GM21423 (cell line): Measurements from ENCODE around the gene MAST3.

Source experiments
- ATAC-seq: cut with Tn5 transposase; IDR thresholded peaks from one replicate; pipeline ENCODE4 v1.9.1; 2021; ENCODE audit warnings: mild to moderate bottlenecking, moderate library complexity; ENCODE audit not compliant: unreplicated experiment

The MAST3 gene

DNA sequence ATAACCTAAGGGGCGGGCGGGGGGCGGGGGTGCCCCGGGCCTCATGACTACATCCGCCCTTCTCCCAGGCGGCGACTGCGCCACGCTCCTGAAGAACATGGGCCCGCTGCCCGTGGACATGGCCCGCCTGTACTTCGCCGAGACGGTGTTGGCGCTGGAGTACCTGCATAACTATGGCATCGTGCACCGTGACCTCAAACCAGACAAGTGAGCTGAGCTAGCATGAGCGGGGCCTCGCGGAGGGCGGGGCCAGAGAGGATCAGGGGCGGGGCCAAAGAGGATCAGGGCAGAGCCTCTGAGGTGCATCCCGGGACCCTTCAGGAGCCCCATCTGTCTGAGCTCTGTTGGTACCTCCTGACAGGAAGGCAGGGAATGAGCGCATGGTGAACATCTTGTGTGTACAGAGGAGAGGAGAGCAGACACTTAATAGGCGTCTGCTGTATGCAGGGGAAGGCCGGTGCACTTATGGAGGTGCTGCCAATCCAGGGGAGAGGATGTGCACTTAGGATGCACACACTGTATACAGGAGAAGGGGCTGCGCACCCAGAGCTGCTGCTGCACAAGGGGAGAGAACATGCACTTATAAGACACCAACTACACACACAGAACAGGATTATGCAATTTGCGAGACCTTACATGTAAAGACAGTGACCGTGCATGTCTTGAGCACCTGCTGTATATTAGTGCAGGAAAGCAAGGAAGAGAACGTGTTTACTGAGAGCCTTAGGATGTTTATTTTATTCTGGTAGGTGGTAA lies 34.4 kb downstream of the MAST3 start:
- no peak for ATAC-seq

DNA sequence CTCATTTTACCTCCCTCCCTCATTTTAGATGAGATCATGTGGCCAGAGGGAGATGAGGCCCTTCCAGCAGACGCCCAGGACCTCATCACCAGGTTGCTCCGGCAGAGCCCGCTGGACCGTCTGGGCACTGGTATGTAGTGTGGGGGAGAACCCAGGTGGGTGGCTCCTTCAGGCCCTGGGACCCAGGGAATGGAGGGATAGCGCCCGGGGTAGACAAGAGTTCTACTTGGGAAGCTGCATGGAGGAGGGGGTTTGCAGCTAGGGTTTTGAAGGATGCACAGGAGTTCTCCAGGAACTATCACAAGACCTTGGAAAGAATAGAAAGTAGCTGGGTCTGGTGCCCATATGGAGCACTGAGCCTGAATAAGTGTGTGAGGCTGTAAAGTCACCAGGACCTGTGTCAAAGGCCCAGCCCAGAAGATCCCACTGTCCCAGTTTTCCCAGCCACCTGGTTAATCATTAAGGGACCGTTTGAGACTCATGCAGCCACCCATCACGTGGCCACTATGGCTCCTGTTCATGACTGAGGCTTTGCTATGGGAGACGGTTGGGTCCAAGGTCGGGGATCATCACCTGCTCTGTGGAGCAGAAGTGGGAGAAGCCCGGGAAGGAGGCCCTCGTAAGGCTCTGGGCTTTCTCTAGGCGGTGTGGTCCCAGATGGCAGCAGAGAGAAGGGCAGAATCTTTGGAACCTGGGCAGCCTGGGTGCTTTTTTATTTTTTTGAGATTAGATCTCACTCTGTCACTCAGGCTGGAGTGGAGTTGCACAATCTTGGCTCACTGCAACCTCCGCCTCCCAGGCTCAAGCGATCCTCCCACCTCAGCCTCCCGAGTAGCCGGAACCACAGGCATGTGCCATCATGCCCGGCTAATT lies 38.4 kb downstream of the MAST3 start:
- ATAC-seq: no peak

DNA sequence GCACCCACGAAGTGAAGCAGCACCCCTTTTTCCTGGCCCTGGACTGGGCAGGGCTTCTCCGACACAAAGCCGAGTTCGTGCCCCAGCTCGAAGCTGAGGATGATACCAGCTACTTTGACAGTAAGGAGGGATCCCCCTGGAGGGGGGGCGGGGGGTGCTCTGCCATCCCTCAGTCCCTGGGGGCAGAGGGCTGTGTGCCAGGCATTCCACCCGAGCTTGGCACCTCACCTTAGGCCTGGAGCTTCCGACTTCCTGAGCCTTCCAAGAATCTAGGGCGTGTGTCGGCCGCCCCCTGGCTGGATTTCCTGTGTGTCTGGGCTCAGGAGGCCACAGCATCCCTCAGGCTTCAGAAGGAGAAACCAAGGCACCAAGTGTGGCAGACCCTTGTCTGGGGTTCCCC lies 39.7 kb downstream of the MAST3 start:
- ATAC-seq: no peak

DNA sequence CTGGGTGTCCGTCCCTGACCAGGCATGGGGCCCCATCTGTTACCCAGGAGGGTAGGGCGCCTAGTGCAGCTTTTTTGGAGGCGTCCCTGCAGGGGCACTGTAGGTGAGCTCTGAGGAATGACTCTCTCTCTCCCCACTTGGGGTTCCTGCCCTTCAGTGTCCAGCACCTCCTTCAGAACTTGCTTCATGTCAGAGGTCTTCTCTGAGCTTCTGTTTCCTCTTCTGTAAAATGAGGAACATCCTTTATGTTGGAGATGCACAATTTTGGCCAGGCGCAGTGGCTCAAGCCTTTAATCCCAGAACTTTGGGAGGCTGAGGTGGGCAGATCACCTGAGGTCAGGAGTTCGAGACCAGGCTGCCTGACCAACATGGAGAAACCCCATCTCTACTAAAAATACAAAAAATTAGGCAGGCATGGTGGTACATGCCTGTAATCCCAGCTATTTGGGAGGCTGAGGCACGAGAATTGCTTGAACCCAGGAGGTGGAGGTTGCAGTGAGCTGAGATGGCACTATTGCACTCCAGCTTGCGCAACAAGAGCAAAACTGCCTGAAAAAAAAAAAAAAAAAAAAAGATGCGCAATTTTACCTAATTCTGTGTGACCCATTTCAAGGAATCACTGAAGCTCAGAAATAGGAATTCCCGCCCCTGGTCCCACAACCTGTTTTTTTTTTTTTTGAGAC lies 40.2 kb downstream of the MAST3 start:
- ATAC-seq: no peak

DNA sequence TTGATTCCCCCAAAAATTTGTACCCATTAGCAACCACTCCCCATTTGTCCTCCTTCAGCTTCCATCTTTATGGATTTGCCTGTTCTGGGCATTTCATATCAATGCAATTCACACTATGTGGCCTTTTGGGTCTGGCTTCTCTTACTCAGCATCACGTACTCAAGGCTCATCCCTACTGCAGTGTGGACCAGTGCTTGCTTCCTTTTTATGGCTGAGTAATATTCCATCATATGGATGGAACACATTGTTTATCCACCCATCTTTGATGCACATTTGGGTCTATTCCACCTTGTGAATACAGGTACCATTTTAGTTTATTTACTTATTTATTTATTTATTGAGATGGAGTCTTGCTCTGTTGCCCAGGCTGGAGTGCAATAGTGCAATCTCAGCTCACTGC lies 42.9 kb downstream of the MAST3 start:
- no peak for ATAC-seq

DNA sequence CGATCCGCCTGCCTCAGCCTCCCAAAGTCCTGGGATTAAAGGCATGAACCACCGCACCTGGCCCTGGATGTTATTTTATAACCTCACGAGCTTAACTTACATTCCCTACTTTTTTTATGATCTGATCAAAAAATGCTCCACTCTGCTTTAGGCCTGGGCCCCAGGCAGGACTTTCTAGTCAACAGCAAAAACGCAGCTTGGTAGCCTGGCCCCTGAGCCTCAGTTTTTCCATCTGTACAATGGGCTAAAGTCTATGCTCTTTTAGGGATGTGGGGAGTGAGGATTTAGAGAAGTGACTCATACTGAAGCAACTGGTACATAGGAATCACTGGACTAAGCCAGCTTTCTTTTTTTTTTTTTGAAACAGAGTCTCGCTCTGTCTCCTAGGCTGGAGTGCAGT lies 43.5 kb downstream of the MAST3 start:
- ATAC-seq: no peak

DNA sequence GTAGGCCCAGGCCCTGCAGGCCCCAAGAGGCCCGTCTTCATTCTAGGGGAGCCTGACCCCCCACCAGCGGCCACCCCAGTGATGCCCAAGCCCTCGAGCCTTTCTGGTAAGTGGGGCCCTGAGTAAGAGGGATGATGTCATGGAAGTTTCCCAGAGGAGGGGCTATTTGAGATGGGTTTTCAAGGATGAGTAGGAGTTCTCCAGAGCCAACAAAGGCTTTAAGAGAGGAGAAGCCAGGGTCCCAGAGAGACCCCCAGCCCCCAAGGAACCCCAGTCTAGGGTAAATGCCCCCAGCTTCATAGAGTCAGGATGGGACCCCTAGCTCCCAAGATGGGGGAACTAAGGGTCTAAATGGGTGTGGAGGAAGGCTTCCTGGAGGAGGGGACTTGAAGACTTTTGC lies 46.3 kb downstream of the MAST3 start:
- ATAC-seq: no peak

DNA sequence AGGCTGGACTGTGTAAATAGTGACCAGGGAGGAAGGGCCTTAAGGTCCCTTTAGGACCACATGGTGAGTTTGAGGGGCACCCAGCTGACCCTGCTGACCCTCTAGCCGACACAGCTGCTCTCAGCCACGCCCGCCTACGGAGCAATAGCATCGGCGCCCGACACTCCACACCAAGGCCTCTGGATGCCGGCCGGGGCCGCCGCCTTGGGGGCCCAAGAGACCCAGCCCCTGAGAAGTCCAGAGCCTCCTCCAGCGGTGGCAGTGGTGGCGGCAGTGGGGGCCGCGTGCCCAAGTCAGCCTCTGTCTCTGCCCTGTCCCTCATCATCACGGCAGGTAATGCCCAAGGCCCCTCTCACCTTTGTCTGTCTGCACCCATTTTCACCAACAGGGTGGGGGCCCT lies 46.8 kb downstream of the MAST3 start:
- no peak for ATAC-seq

DNA sequence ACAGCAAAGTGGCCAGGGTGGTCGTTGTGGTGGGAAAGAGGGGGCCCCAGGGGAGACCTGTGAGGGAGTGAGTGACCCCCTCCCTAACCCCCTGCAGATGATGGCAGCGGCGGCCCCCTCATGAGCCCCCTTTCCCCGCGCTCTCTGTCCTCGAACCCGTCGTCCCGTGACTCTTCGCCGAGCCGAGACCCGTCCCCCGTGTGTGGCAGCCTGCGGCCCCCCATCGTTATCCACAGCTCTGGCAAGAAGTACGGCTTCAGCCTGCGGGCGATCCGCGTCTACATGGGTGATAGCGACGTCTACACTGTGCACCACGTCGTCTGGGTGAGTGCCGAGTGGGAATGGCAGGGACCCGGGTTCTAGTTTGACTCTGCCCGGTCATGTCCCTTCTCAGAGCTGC lies 47.3 kb downstream of the MAST3 start:
- no peak for ATAC-seq

DNA sequence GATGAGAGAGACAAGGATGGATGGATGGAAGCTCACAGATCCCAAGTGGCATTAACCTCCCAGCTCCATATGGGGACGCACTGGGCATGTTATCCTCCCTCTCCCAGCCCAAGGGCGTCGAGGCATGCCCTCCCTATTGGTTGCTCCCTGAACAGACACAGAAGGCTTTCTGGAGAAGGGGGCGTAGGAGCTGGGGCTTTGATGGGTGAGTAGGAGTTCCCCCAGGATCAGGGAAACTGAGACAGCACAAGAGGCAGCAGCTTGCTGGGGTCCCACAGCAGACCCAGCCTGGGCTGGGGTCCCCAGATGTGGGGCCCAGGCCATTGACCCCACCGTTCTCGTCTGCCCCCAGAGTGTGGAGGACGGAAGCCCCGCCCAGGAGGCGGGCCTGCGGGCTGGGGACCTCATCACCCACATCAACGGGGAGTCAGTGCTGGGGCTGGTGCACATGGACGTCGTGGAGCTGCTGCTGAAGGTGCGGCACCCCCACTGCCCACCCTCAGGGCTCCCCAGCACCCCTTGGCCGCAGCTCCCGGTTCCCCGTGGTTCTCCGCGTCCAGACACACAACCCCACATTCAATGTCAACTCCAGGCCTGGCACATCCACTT lies 47.9 kb downstream of the MAST3 start:
- no peak for ATAC-seq

DNA sequence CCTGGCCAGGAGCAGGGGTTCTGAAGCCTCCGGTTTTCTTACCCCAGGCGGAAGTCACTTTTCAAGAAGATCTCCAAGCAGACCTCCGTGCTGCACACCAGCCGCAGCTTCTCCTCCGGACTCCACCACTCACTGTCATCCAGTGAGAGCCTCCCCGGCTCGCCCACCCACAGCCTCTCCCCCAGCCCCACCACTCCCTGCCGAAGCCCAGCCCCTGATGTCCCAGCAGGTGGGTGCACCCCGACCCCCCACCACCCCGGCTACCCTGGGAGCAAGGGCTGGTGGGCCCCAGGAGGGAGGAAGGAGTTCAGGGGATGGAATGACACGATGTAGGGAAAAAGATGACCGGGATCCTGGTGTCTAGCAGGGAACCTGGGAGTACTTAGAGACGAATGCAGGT lies 49.8 kb downstream of the MAST3 start:
- no peak for ATAC-seq

DNA sequence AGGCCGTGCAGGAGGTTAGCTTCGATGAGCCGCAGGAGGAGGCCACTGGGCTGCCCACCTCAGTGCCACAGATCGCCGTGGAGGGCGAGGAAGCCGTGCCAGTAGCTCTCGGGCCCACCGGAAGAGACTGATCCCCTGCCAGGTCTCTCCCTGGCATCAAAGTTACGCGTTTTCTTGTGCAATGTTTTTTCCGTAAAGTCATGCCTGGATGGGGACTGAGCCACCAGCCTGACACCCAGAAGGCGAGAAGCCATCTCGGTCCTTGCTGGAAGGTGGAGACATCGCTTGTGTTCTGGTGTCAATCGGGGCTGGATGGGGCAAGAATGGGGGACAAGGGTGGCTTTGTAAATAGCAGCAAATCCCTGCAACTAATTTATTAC lies 52.0 kb downstream of the MAST3 start:
- ATAC-seq: no peak

DNA sequence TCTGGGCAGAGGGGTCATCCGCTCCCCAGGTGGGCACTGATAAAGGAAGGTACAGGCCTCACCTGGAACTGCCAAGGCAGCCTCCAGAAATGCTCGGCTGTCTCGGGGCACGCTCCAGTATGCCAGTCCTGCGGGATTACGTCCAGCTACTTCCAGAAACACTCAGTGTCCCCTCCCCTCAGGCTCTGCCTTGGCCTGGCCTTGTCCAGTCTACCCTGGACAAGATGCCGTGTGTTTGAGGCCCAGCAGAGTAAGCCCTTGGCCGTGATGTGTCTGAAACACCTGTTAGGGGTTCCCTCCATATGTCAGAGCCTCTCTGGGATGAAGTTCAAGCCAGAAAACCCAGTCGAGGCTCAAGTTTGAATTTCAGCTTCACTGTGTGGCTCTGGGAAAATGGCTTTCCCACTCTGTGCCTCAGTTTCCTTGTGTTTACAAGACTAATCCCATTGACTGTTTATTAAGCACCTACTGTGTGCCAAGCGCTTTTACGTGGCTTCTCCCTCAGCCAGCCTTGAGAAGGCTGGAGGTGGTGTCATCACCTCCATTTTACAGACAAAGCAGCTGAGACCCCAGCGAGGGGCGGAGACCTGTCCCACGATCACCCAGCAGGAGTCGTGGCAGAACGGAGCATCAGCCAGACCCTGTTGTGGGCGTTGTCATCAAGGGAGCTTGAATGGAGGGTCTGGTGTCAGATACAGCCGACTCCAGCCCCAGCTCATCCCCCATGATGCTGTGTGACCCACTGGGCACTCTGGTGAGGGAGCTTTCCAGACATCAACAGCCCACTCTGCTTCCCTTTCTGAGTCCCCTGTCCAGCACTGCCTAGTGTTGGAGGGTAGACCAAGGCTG lies 53.4 kb downstream of the MAST3 start:
- no peak for ATAC-seq

DNA sequence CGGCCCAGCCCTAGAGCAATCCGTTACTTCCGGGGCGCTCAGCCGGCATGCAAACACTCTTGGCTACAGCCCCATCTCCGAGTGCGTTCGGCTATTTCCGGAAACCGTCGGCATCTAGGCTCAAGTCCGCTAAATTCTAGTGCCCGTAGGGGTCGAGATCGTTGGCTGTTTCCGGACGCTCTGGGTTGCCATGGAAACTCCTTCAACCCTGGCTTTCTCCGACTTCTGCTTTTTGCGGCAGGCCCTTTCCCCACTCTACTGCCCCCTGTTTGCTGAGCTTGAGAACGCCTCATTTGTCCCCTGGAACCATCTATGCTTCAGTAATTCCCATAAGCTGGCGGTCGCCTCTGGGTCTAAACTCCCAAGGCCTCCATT lies 54.9 kb downstream of the MAST3 start:
- peak; percentile 69 for ATAC-seq

DNA sequence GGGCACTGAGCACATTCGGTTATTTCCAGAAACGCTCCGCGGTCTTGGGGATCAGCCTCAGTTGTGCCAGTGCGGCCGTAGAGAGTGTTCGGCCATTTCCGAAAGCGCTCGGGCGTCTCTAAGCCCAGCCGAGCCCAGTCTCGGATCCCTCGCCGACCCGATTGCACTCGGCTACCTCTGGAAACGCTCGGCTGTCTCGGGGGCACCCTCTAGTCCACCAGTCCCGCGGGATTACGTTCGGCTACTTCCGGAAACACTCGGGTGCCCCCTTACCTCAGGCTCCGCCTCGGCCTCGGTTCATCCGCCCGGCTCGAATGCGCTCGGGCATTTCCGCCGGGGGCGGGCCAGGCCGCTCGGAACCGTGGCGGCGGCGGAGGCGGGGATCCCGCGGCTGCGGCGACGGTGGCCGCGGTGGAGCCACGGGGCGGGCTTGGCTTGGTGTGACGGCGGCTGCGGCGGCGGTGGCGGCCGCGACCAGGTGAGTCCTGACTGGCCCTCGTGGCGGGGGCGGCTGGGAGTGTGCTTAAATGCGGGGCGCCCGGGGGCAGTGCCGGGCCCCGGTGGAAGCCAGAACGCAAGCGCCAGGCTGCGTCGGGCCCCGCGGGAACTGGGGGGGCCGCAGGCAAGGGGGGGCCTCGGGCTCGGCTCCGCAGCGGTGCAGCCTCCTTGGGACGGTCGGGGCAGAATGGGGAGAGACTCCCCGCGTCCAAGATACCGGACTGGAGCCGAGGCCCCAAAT lies 55.4 kb downstream of the MAST3 start, which contains the start of gene PIK3R2:
Gene PIK3R2, plus strand, starts transcription at position 347 of the 739 bp plus-strand sequence. CDS start 2,717 bp downstream, outside the sequence.
- ATAC-seq: peak; percentile 66

DNA sequence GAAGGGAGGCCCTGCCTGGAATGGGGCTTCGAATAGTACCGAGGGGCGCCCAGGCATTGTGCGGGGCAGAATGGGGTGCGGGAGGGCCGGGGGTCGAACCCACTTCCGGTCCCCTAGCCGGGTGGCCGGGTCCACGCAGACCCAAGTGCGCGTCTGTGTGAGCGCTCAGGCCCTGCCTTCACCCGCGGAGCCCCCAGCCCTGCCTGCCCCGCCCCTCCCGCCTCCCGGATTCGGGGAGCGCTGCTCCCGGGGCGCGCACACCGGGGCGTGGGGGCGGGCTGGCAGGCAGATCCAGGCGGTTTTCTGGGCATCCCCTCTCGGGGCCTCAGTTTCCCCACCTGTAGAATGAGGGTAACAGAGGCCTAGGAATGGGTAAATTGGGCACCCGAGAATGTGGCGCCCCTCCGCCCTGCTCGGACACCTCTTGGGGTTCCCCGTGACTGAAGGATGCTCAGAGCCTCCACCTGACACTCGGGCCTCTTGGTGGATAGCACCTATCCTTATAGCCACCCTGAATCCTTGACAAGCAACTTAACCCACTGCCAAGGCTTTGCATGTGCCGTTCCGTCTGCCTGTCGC lies 56.1 kb downstream of the MAST3 start:
- ATAC-seq: no peak

DNA sequence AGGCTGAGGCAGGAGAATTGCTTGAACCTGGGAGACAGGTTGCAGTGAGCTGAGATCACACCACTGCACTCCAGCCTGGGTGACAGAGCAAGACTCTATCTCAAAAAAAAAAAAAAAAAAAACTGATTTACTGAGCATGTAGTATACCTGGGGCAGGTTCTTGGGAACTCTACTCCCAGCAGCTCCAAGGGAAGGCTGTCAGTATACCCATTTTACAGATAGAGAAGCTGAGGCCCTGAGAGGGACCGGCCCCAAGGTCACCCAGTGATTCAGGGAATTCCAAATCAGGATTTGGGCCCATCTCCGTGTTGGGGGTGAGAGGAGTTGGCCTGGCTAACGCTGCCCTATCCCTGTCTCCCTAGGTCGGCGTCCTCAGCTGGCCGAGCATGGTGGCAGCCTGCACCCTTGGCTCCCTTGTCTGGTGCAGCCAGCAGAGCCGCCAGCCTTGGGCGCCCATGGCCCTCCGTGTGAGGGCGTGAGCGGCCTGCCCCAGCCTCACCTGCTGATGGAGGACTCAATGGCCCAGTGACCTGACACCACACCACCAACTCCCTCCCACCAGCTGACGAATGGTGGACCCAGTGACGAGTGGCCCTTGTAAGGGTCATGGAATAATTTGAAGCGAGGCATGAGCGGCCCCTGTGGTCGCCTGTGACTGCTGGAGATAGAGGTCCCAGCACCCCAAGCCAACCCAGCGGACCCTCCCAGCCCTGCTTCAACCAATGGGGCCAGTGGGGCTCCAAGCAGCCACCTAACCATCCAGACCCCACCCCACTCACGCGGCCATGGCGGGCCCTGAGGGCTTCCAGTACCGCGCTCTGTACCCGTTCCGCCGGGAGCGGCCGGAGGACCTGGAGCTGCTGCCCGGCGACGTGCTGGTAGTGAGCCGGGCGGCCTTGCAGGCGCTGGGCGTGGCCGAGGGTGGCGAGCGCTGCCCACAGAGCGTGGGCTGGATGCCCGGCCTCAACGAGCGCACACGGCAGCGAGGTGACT lies 57.8 kb downstream of the MAST3 start:
- ATAC-seq: no peak

DNA sequence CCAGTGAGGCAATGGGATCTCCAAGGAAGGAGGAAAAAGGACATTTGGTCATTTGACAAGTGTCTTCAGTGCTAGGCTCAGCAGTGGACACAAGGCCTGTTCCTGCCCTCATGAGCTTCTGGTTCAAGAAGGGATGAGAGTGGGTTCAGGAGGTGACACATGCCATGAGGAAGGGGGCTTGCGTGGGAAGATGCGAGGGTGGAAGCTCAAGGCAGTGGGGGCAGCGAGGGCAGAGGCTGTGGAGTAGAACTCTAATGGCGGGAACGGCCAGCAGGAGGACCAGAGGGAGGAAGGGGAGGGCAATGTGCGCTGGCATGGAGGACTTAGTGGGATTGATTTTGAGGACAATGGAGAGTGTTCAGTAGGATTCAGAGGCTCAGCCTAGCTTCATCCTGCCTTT lies 58.7 kb downstream of the MAST3 start:
- ATAC-seq: no peak
